Nucleus accumbens (tissue), 56 donors: Measurements from ENCODE around the gene P2RY8.
"Not testable (repeated sequence)": the region's sequence is repeated elsewhere in the genome, so short reads cannot be mapped to it uniquely, and the experiment has no call there.

ENCODE experiments used
- DNase-seq, 56 donors: peaks; one replicate each; lab custom pipeline; 2025; lab: John Stamatoyannopoulos, UW

P2RY8 gene, protein sequence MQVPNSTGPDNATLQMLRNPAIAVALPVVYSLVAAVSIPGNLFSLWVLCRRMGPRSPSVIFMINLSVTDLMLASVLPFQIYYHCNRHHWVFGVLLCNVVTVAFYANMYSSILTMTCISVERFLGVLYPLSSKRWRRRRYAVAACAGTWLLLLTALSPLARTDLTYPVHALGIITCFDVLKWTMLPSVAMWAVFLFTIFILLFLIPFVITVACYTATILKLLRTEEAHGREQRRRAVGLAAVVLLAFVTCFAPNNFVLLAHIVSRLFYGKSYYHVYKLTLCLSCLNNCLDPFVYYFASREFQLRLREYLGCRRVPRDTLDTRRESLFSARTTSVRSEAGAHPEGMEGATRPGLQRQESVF

GRCh38 chrX:1537031-1537715, at the start of gene P2RY8:
Gene P2RY8 (minus strand): TSS chrX:1537185. CDS start chrX:1466558, 70,627 bp downstream.
- peak in 1 of 56 donors; percentile 1 for DNase-seq

GRCh38 chrX:1584237-1585011, 47.4 kb upstream of the P2RY8 start:
- no peak for DNase-seq

DNA sequence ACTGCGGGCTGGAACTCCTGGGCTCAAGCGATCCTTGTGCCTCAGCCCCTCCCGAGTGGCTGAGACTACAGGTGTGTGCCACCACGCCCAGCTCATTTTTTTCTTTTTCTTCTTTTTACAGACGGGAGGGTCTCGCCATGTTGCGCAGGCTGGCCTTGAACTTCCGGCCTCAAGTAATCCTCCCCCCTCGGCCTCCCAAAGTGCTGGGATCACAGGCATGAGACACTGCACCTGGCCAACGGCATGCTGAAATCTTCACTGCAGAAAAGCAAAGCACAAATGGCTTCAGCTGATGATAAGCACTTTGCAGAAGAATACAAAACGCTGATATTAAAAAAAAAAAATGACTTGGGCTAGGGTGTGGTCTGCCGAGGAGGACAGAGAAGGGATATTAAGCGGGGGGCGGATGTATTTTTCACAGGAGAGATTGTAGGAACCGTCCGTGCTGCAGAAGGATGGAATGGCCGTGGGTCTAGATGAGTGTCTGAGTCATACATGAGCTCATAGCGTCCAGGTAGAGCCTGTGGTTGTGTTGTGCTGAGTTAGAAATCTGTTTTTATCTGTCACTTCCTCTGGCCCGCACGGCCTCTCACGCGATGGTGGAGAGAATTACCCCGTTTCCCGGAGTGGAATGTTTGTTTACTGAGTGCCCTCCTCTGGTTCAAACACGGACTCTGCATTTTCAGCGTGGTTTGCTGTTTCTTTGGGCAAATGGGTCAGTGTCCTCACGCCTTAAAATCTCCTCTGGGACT, 45.9 kb upstream of the P2RY8 start:
- DNase-seq: no peak

GRCh38 chrX:1581132-1581531, 44.1 kb upstream of the P2RY8 start:
- peak in 3 of 56 donors; percentile 5 to 15 (median 5) for DNase-seq

DNA sequence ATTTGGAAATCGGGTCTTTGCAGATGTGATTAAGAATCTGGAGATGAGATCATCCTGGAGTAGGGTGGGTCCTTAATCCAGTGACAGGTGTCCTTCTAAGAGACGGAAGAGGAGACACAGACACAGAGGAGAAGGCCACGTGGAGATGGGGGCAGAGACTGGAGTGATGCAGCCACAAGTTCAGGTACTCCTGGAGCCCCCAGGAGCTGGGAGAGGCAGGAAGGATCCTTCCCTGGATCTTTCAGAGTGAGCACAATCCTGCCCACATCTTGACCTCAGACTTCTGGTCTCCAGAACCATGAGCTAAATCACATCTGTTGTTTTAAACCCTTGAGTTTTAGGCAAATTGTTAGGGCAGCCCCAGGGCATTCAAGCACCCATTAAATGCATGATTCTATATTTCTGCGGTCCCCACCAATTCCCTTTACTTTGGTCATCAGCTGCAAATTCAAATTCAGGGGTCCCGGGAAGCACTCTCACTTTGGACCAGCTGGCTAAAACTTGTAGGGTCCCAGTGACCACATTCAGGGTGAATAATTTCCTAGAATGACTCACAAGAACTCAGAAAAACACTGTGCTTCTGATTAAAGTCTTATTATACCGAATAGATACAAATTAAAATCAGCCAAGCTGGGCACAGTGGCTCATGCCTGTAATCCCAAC, 41.7 kb upstream of the P2RY8 start:
- no peak for DNase-seq

- no peak for DNase-seq
Observed at GRCh38 chrX:1577845-1578244, 40.9 kb upstream of the P2RY8 start.

DNA sequence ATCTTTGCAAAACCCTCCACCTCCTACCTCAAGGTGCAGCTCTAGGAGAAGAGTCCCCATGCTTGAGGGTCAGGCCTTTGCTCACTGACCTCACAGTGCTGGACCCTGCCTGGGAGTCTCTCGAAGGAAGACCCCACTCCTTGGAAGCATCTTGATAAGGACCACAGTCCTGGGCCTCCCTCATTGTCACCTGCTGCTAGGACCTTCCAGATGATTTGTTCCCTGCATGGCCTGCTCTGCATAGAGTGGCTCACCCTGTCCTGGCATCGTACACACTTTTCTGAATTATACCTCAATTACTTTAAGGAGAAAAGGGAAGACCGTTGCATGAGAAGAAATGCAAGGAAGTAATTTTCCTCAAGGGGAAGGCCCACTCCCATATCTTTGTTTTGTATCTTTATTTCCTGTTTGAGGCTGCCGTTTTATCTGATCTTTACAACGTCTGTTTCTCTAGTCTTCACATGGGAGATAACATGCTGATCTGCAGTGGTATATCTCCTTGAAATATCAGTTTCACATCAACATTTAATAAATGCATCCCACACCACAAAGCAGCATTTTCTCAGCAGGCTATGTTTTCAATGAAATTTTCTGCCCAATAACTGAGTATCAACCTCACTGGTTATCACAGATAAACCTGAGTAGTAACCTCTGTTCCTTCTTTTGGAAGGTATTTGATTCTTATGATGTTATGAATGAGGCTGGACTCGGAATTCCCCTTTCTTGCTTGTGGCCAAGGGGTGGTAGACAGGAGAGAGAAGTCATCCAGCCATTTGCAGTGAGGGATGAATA, 39.4 kb upstream of the P2RY8 start:
- DNase-seq: no peak

GRCh38 chrX:1574181-1574580, 37.2 kb upstream of the P2RY8 start:
- not testable (repeated sequence) for DNase-seq

- DNase-seq: no peak
Observed at GRCh38 chrX:1564750-1565683, 28.0 kb upstream of the P2RY8 start.

DNA sequence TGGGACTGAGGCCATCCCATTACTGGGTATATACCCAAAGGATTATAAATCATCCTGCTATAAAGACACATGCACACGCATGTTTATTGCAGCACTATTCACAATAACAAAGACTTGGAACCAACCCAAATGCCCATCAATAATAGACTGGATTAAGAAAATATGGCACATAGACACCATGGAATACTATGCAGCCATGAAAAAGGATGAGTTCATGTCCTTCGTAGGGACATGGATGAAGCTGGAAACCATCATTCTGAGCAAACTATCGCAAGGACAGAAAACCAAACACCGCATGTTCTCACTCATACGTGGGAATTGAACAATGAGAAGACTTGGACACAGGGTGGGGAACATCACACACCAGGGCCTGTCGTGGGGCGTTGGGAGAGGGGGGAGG, 27.1 kb upstream of the P2RY8 start:
- not testable (repeated sequence) for DNase-seq

DNA sequence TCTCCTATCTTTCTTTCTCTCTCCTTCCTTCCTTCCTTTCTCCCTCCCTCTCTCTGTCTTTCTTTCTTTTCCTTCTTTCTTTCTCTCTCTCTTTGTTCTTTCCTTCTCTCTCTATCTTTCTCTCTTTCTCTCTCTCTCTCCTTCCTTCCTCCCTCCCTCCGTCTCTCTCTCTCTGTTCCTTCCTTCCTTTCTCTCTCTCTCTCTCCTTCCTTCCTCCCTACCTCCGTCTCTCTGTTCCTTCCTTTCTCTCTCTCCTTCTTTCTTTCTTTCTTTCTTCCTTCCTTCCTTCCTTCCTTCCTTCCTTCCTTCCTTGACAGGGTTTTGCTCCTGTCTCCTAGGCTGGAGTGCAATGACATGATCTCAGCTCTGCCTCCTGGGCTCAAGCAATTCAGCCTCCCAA, 24.2 kb upstream of the P2RY8 start:
- no peak for DNase-seq

- no peak for DNase-seq
Observed at GRCh38 chrX:1558761-1559468, 21.9 kb upstream of the P2RY8 start.

DNA sequence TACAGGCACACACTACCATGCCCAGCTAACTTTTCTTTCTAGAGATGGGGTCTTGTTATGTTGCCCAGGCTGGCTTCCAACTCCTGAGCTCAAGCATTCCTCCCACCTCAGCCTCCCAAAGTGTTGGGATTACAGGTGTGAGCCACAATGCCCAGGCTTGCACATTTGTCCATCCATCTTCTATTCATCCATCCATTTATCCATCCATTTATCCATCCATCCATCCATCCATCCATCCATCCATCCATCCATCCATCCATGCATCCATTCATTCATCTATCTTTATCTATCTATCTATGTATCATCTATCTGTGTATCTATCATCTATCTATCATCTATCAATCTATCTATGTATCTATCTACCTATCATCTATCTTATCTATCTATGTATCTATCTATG, 20.5 kb upstream of the P2RY8 start:
- not testable (repeated sequence) for DNase-seq

DNA sequence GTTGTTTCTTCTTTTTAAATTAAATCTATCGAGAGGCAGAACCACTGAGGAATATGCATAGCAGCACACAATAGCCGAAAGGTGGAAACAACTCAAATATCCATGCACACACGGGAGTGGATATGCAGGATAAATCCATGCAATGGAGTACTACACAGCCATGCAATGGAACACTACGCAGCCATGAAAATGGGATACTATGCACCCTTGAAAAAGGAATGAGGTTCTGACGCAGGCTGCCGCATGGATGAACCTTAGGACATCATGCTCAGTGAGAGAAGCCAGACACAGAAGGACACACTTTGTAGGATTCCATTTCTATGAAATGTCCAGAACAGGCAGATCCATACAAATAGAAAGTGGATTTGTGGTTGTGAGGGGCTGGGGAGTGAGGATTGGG, 18.4 kb upstream of the P2RY8 start:
- no peak for DNase-seq

DNA sequence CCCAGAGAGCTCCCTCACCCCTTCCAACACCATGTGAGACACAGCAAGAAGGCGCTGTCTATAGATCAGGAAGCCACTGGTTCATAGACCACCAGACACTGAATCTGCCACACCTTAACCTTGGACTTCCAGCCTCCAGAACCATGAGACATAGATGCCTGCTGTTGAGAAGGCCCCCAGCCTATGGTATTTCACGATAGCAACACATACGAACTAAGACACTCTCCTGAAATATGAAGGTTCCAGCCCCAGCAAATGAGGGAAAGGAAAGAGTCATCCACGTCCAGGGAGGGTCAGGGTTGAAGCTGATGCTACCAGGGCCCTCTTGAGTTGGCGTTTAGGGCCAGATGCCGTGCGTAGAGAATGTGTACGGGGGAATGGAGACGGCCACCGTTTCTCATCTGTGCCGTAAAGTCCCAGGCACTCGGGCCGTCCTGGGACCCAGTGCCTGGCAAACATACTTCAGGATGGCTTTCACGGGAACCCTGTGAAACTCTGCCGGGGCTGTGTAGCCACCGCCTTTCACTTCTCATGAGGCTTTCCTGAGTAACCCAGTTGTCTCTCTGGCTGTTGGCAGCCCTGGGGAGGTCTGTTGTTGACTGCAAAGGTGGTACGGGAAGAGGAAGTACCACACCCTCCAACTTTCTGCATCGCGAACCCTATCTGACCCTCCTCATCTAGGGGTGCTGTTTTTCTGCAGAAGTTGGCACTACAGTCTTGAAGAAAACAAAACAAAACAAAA, 17.7 kb upstream of the P2RY8 start:
- no peak for DNase-seq

GRCh38 chrX:1551959-1552546, 15.1 kb upstream of the P2RY8 start:
- no peak for DNase-seq
